ENCODE results near the gene MAD1L1.

GRCh38 chr7:1800902-1801301 lies 431.8 kb downstream of the MAD1L1 start:
- TF ChIP-seq POLR2AphosphoS5 (IDR thresholded peaks at IDR 0.05; ENCODE audit: borderline replicate concordance, low read depth, low read length) (no peak), EZH2 (IDR thresholded peaks at IDR 0.05) (no peak)
